T-helper 2 cell treated with Interferon-gamma antibody and Interleukin-4, amounts not matched to agents 5 μg/mL and 100 μg/mL, for 36 hours (primary cell): ENCODE measurements around the gene BSND.

Experiments used
- DNase-seq: peaks from one replicate; pipeline ENCODE4 v3.0.0; 2021; ENCODE audit warnings: low spot score
- H3K27ac Mint-ChIP-seq: one replicate; pipeline ENCODE4 v1.8.0; 2021; ENCODE audit warnings: mild to moderate bottlenecking, mixed read lengths
- H3K27me3 Mint-ChIP-seq: one replicate; pipeline ENCODE4 v1.8.0; 2021; ENCODE audit warnings: low read depth, mixed read lengths
- H3K36me3 Mint-ChIP-seq: one replicate; pipeline ENCODE4 v1.8.0; 2021; ENCODE audit warnings: low read depth, mixed read lengths
- H3K4me1 Mint-ChIP-seq: one replicate; pipeline ENCODE4 v1.8.0; 2021; ENCODE audit warnings: low read depth, mixed read lengths
- H3K4me3 Mint-ChIP-seq: one replicate; pipeline ENCODE4 v1.8.0; 2022; ENCODE audit warnings: mild to moderate bottlenecking, moderate library complexity, mixed read lengths
- H3K9me3 Mint-ChIP-seq: one replicate; pipeline ENCODE4 v1.8.0; 2021; ENCODE audit warnings: mixed read lengths

BSND gene

GRCh38 chr1:54967372-54967771 lies 31.4 kb upstream of the BSND start:
- H3K4me1 Mint-ChIP-seq: peaks cover 11% of the 10 kb centered on the region
- peaks cover 12% of the 10 kb centered on the region for H3K27me3 Mint-ChIP-seq
- H3K4me3 Mint-ChIP-seq: no peak overlapping the region
- no peak for DNase-seq
- H3K9me3 Mint-ChIP-seq: no peaks in the 10 kb centered on the region
- no peaks in the 10 kb centered on the region for H3K36me3 Mint-ChIP-seq
- H3K27ac Mint-ChIP-seq: peak overlapping the region; percentile 6

- Mint-ChIP-seq H3K9me3 (no peaks in the 10 kb centered on the region), H3K4me3 (no peak overlapping the region), H3K27me3 (peaks cover 15% of the 10 kb centered on the region), H3K4me1 (peaks cover 11% of the 10 kb centered on the region), H3K27ac (no peak overlapping the region), H3K36me3 (no peaks in the 10 kb centered on the region)
- DNase-seq: no peak
Observed at GRCh38 chr1:54968551-54968950, 30.2 kb upstream of the BSND start.

- Mint-ChIP-seq H3K4me1 (peaks cover 11% of the 10 kb centered on the region), H3K27me3 (peaks cover 23% of the 10 kb centered on the region), H3K4me3 (no peak overlapping the region), H3K9me3 (no peaks in the 10 kb centered on the region), H3K27ac (no peak overlapping the region), H3K36me3 (no peaks in the 10 kb centered on the region)
- no peak for DNase-seq
Observed at GRCh38 chr1:54969879-54970278, 28.9 kb upstream of the BSND start.

- no peaks in the 10 kb centered on the region for H3K9me3 Mint-ChIP-seq
- no peak overlapping the region for H3K27ac Mint-ChIP-seq
- peaks cover 30% of the 10 kb centered on the region for H3K27me3 Mint-ChIP-seq
- no peak overlapping the region for H3K4me3 Mint-ChIP-seq
- peaks cover 10% of the 10 kb centered on the region for H3K4me1 Mint-ChIP-seq
- no peaks in the 10 kb centered on the region for H3K36me3 Mint-ChIP-seq
- no peak for DNase-seq
Observed at GRCh38 chr1:54970901-54971300, 27.8 kb upstream of the BSND start.

- Mint-ChIP-seq H3K27ac (no peak overlapping the region), H3K27me3 (peaks cover 28% of the 10 kb centered on the region), H3K4me1 (peaks cover 6% of the 10 kb centered on the region), H3K9me3 (no peaks in the 10 kb centered on the region), H3K36me3 (no peaks in the 10 kb centered on the region), H3K4me3 (no peak overlapping the region)
- DNase-seq: no peak
Observed at GRCh38 chr1:54971317-54971791, 27.4 kb upstream of the BSND start.

GRCh38 chr1:54972436-54972835 lies 26.3 kb upstream of the BSND start:
- H3K27ac Mint-ChIP-seq: no peak overlapping the region
- no peak overlapping the region for H3K4me3 Mint-ChIP-seq
- H3K36me3 Mint-ChIP-seq: no peaks in the 10 kb centered on the region
- H3K27me3 Mint-ChIP-seq: peaks cover 33% of the 10 kb centered on the region
- H3K9me3 Mint-ChIP-seq: no peaks in the 10 kb centered on the region
- no peak for DNase-seq
- H3K4me1 Mint-ChIP-seq: peaks cover 3% of the 10 kb centered on the region

GRCh38 chr1:54973205-54973921 lies 25.4 kb upstream of the BSND start:
- Mint-ChIP-seq H3K27ac (no peak overlapping the region), H3K9me3 (no peaks in the 10 kb centered on the region), H3K4me3 (no peak overlapping the region), H3K27me3 (peaks cover 39% of the 10 kb centered on the region), H3K36me3 (no peaks in the 10 kb centered on the region), H3K4me1 (peaks cover 3% of the 10 kb centered on the region)
- no peak for DNase-seq

- Mint-ChIP-seq H3K4me3 (no peak overlapping the region), H3K9me3 (no peaks in the 10 kb centered on the region), H3K27me3 (peaks cover 43% of the 10 kb centered on the region), H3K36me3 (no peaks in the 10 kb centered on the region), H3K4me1 (peaks cover 3% of the 10 kb centered on the region), H3K27ac (no peak overlapping the region)
- DNase-seq: no peak
Observed at GRCh38 chr1:54975356-54976108, 23.2 kb upstream of the BSND start.

- no peaks in the 10 kb centered on the region for H3K9me3 Mint-ChIP-seq
- H3K4me3 Mint-ChIP-seq: no peak overlapping the region
- no peak overlapping the region for H3K27ac Mint-ChIP-seq
- no peak for DNase-seq
- no peaks in the 10 kb centered on the region for H3K4me1 Mint-ChIP-seq
- peaks cover 51% of the 10 kb centered on the region for H3K27me3 Mint-ChIP-seq
- H3K36me3 Mint-ChIP-seq: no peaks in the 10 kb centered on the region
Observed at GRCh38 chr1:54976747-54977146, 22.0 kb upstream of the BSND start.

GRCh38 chr1:54977533-54978297 lies 21.0 kb upstream of the BSND start:
- no peaks in the 10 kb centered on the region for H3K9me3 Mint-ChIP-seq
- no peaks in the 10 kb centered on the region for H3K4me1 Mint-ChIP-seq
- peaks cover 56% of the 10 kb centered on the region for H3K27me3 Mint-ChIP-seq
- H3K36me3 Mint-ChIP-seq: no peaks in the 10 kb centered on the region
- no peak overlapping the region for H3K4me3 Mint-ChIP-seq
- H3K27ac Mint-ChIP-seq: no peak overlapping the region
- DNase-seq: no peak

- Mint-ChIP-seq H3K4me3 (no peak overlapping the region), H3K36me3 (no peaks in the 10 kb centered on the region), H3K4me1 (no peaks in the 10 kb centered on the region), H3K27ac (no peak overlapping the region), H3K27me3 (peaks cover 56% of the 10 kb centered on the region), H3K9me3 (no peaks in the 10 kb centered on the region)
- no peak for DNase-seq
Observed at GRCh38 chr1:54978528-54979326, 20.0 kb upstream of the BSND start.

- Mint-ChIP-seq H3K9me3 (no peaks in the 10 kb centered on the region), H3K27ac (no peak overlapping the region), H3K27me3 (peaks cover 52% of the 10 kb centered on the region), H3K36me3 (no peaks in the 10 kb centered on the region), H3K4me3 (no peak overlapping the region), H3K4me1 (no peaks in the 10 kb centered on the region)
- DNase-seq: no peak
Observed at GRCh38 chr1:54979327-54979891, 19.3 kb upstream of the BSND start.

GRCh38 chr1:54980046-54980527 lies 18.6 kb upstream of the BSND start:
- H3K36me3 Mint-ChIP-seq: no peaks in the 10 kb centered on the region
- DNase-seq: no peak
- H3K27me3 Mint-ChIP-seq: peaks cover 50% of the 10 kb centered on the region
- H3K9me3 Mint-ChIP-seq: no peaks in the 10 kb centered on the region
- H3K4me3 Mint-ChIP-seq: no peak overlapping the region
- H3K27ac Mint-ChIP-seq: no peak overlapping the region
- H3K4me1 Mint-ChIP-seq: no peaks in the 10 kb centered on the region
